Right lung (tissue), 5 donors: ENCODE results near the gene BCAS3. TPM values are rescaled to one million over a fixed set of nuclear protein-coding genes. Genes with fewer than 3 reads are reported as not detected.

Experiments
- DNase-seq, 2 donors: peaks; one replicate each; pipeline ENCODE4 v3.0.0-alpha.2; 2013
- polyA plus RNA-seq, 5 donors: library from polyadenylated mRNA; unstranded; fragments of 120-200 nt; gene quantifications; one replicate each; pipeline versions ENCODE4 v1.2.1 to v1.2.3, GENCODE V29; 2013; ENCODE audit warnings: inconsistent platforms in 1 of 5, low replicate concordance in 1 of 5; ENCODE audit not compliant: insufficient read length in 5 of 5, insufficient read depth in 1 of 5

Gene BCAS3
- polyA plus RNA-seq, 5 donors, result 21.9 to 29.2 (median 27.8) TPM

GRCh38 chr17:61150686-61151299, 473.1 kb downstream of the BCAS3 start:
- DNase-seq, result no peak

GRCh38 chr17:61152898-61153297, 475.2 kb downstream of the BCAS3 start:
- no peak for DNase-seq

- no peak for DNase-seq
Measured at GRCh38 chr17:61155590-61156237, 478.1 kb downstream of the BCAS3 start.

GRCh38 chr17:61157246-61157886, 479.7 kb downstream of the BCAS3 start:
- DNase-seq, result no peak

- DNase-seq, result no peak
Measured at GRCh38 chr17:61158376-61158775, 480.7 kb downstream of the BCAS3 start.

- DNase-seq, result no peak
Measured at GRCh38 chr17:61159221-61159814, 481.7 kb downstream of the BCAS3 start.

GRCh38 chr17:61160204-61160603, 482.6 kb downstream of the BCAS3 start:
- no peak for DNase-seq

- no peak for DNase-seq
Measured at GRCh38 chr17:61160789-61161445, 483.3 kb downstream of the BCAS3 start.

- DNase-seq, result no peak
Measured at GRCh38 chr17:61161615-61162134, 484.0 kb downstream of the BCAS3 start.

GRCh38 chr17:61164517-61164916, 486.9 kb downstream of the BCAS3 start:
- DNase-seq, result no peak

GRCh38 chr17:61167075-61167474, 489.4 kb downstream of the BCAS3 start:
- DNase-seq, result no peak

- DNase-seq, result no peak
Measured at GRCh38 chr17:61168506-61168905, 490.9 kb downstream of the BCAS3 start.

- DNase-seq, result no peak
Measured at GRCh38 chr17:61174310-61174709, 496.7 kb downstream of the BCAS3 start.

GRCh38 chr17:61175298-61176142, 497.9 kb downstream of the BCAS3 start:
- no peak for DNase-seq

GRCh38 chr17:61177351-61177750, 499.7 kb downstream of the BCAS3 start:
- no peak for DNase-seq

GRCh38 chr17:61178284-61178683, 500.6 kb downstream of the BCAS3 start:
- DNase-seq, result no peak

GRCh38 chr17:61179380-61179806, 501.7 kb downstream of the BCAS3 start:
- no peak for DNase-seq

GRCh38 chr17:61183793-61184192, 506.1 kb downstream of the BCAS3 start:
- DNase-seq, result no peak

- no peak for DNase-seq
Measured at GRCh38 chr17:61185385-61185784, 507.7 kb downstream of the BCAS3 start.

GRCh38 chr17:61187038-61187437, 509.4 kb downstream of the BCAS3 start:
- DNase-seq, result no peak

- no peak for DNase-seq
Measured at GRCh38 chr17:61188081-61188480, 510.4 kb downstream of the BCAS3 start.
